Skeletal muscle cell (primary cell): ENCODE measurements around the gene BTF3L4.

Experiments used
- DNase-seq: peaks from one replicate; pipeline ENCODE4 v3.0.0-alpha.2; 2010; ENCODE audit warnings: low read depth
- H3K4me3 ChIP-seq: 2 replicates; pipeline ENCODE4 v1.5.1; 2011; ENCODE audit warnings: low read depth, mild to moderate bottlenecking, control low read depth, low read length, moderate library complexity

The BTF3L4 gene

DNA sequence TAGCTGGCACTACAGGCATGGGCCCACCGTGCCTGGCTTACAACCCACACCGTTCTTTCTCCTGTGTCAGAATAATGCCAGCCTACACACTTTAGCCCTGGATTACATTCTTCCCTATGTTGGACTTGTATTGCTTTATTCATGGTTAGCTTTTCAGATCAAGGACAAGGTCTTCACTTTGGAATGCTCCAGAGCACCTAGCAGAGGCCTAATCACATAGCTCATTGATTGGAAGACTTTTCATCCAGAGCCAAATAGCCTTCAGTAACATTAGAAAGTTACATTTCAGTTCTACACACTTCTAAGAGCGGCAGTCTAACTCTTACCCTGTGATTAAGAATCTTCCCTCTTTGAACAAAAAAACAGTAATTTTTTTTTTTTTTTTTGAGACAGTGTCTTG, 56.4 kb downstream of the BTF3L4 start:
- DNase-seq: no peak
- H3K4me3 ChIP-seq: no peak overlapping the region

DNA sequence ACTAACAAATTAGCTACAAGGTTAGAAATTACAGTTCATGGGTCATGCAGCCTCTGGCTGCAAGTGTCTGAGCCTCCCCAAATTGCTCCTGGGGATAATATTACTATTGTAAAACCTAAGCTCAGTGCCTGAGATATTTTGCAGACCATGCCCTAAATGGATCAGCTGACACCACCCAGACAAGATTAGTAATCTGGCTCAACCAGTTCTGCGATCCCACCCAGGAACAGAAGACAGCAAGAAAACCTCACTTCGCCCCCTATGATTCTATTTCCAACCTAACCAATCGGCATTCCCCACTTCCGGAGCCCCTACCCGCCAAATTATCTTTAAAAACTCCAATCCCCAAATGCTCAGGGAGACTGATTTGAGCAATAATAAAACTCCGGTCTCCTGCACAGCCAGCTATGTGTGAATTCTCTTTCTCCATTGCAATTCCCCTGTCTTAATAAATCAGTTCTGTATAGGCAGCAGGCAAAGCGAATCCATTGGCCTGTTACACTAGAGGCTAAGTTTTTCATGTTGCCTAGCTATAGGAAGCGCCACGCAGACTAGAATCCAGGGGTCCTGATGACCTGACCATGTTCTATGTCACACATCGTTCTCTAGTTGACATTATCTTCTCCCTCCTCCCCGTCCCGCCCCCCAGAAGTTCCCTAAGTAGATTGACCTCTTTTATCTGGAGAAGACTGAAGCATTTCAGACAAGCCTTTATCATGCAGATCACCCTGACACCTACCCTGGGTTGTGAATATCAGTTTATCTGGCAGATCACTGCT, 63.4 kb downstream of the BTF3L4 start:
- H3K4me3 ChIP-seq: no peak overlapping the region
- DNase-seq: no peak

GRCh38 chr1:52122384-52122783, 66.3 kb downstream of the BTF3L4 start:
- no peak for DNase-seq
- H3K4me3 ChIP-seq: no peak overlapping the region

DNA sequence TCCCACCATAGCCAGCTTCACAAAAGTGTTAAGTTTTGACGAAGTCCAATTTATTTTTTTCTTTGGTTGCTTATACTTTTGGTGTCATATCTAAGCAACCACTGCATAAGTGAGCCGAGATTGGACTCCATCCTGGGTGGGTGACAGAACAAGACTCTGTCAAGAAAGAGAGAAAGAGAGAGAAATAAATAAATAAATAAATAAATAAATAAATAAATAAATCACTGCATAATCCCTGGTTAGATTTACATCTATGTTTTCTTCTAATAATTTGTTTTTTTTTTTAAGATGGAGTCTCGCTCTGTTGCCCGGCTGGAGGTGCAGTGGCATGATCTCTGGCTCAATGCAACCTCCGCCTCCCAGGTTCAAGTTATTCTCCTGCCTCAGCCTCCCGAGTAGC, 67.5 kb downstream of the BTF3L4 start:
- H3K4me3 ChIP-seq: no peak overlapping the region
- no peak for DNase-seq

- H3K4me3 ChIP-seq: no peak overlapping the region
- no peak for DNase-seq
These were observed 69.8 kb downstream of the BTF3L4 start for GRCh38 chr1:52125736-52126359.

DNA sequence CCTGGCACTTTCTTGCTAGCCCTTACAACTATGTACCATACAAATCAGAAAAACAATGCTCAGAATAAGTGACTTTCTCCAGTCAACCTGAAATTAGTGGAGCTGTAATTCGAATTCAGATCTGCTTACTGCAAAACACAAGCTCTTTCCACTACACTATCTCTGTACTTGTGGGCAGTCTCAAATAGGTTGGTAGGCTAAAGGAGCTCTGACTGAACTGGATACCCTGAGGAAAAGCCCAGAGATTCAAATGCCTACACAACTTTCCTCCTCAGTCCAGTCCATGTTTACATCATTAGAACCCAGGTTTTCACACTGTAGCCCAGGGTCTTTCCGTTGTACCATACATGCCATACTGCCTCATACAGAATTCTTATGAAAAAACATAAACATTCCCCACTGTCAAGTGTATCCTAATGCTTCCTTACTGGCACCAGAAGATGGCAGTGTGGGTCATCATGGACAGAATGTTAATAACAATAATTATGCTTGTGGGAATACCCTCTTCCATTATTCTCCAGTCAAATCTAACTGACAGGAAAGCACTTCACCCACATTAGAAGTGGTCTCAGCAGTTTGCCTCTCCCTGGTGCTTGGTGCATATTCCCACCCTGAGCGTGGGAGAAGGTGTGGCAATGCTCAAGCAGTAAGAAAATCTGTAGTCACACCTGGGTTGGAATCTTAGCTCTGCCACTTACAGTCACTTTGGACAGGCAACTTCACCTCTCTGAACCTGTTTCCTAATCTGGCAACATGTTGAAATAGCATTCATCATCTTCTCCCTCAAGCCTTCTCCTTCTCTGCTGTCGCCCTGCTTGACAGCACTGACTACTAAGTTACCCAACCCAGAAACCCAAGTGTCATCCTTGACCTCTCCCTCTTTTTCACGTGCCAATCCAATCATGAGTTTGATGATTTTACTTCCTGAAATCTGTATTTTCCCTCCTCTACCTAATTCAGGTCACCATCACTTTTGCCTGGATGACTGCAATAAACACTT, 71.4 kb downstream of the BTF3L4 start:
- peak; percentile 29 for DNase-seq

DNA sequence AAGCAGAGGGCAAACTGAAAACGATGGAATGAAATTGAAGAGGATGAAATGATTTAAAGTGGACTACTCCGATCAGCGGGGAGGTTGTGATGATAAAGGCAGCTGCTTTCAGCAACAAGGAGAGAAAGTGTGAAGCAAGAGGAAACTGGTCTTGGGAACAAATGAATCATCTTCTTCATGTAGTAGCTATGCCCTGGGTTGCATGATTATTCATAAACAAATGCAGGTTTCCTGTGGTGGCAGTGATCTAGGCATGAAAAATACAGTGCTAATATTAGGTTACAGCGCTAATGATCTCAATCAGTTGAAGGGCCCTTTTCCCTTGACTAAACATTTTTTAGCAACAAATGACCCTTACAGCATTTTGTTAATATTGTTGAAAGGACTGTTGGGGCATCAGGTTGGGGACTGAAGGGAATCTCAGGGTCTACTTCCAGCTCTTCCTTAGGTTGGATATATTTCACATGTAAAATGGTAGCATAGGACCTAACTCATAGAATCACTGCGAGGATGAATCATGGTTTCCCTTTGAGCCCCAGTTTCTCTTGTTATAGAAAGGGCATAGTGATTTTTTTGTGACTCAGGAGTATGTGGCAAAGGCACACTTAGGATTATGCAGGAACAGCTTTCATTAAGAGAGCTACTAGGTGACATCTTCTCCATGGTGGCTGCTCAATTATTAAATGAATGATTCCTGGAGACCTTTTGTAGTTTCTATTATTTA, 83.9 kb downstream of the BTF3L4 start:
- peak; percentile 85 for DNase-seq
- H3K4me3 ChIP-seq: no peak overlapping the region

More for the DNA sequence above, 71.4 kb downstream of the BTF3L4 start:
- H3K4me3 ChIP-seq: no peak overlapping the region
